ENCODE measurements around the gene ISG20L2. TPM values are rescaled to one million over a fixed set of nuclear protein-coding genes. Genes with fewer than 3 reads are reported as not detected.
A peak's percentile ranks its signal among the peaks of the same experiment; 100 is the strongest.

Gene ISG20L2
- total RNA-seq, 1 donor from 2014 or later = 12.0 TPM

DNA sequence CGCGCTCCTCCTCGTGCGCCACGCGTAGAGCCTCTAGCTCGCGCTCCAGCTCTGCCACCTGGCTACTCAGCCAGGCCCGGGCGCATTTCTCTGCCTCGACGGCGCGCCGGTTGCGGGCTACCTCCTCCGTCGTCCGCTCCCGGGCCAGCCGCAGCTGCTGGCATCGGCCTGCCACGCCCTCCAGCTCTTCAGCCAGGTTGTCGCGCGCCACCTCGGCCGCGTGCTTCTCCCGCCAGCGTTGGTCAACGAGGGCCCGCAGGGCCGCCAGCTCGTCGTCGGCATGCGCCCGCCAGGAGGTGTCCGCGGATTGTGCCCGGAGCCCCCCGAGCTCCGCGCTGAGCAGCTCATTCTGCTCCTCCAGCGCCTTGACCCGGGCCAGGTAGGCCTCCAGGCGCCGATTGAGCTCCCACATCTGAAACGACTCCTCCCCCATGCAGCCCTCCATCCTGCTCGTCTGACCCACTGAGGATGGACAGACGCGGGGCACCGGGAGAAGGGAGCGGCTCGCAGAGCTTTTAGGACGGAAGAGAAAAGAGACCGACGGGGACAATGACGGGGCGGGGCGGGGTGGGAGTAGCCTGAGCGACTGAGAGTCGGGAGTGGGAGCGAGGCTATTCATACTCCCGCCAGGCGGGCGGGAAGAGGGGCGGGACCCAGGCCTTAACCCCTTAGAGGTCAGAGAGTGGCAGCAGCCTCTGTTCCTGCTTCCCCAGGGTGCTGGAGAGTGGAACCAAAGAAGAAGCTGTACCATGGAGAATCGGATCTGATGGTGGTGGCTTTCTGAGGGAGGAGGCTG, 51.5 kb downstream of the ISG20L2 start, which contains the start of gene NES:
Gene NES (minus strand): TSS at position 588 of the 796 bp plus-strand sequence. CDS start 143 bp downstream, at position 445.
- ATAC-seq (peak; percentile 91), DNase-seq (peak; percentile 87)
- intact Hi-C loops (cut with micrococcal nuclease) = no loop called here

DNA sequence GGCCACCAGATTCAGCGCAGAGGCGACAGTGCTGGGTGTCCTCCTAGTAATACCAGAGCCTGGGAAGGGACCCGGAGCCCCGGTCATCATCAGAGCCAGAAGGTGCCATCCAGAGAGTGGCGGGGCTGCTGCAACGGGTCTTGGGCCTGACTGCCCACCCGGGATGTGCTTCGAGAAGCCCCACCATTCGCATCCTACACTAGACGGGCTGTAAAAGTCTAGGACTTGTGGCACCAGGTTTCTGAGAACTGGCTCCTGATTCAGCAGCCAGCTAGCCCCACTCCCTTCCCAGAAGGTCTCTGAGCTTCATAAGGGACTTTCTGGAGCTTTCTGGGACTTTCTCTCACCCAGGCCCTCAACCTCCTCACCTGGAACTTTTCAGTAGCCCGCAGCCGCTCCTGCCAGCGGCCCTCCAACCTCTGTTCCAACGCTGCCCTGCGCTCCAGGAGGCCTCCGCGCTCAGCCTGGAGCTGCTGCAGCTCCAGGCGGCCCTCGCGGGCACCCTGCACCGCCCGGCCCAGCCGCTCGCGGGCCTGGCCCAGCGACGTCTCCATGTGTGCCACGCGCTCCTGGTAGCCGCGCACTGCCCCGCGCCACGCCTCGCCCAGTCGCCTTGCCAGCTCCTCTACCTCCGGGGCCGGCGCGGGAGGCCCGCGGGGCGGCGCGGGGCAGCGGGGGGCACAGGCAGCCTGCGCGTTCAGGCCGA, 52.3 kb downstream of the ISG20L2 start:
- ATAC-seq (peak; percentile 25), DNase-seq (peak; percentile 45)
- intact Hi-C loops (cut with micrococcal nuclease) = no loop called here

DNA sequence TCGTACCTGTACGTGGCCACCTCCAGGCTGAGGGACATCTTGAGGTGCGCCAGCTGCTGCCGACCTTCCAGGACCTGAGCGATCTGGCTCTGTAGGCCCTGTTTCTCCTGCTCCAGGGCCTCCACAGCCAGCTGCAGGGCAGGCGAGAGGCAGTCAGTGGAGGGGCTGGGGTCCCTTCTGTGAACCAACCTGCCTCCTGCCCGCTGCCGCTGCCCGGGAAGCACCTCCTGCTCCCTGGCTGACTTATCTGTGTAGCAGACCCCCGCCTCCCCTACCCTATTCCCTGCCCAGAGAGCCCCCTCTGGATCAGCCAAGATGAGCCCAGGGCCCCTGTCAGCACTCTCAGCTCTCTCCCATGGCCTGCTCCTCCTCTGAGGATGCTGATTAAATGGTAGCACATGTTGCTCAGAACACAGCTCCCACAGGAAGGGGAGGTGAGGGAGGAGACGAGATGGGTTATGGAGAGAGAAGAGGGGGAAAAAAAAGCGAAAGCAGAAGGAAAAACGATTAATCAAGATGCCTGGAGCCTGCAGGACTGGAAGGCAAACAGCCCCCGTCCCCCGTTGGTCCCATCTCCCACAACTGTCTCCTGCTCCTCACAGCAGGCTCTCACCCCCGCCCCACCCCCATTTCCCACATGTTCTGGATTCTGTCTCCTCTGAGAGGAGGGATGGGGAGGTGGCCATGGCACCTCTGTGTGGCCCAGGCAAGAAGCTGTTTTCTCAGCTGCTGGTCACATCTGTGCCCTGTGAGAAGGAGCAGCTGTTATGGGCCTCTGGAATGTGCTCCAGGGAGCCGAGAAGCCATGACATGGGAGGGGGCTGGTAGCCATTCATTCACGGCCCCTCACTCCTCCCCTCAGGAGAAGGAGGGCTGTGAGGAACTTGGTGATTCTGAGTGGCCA, 53.1 kb downstream of the ISG20L2 start:
- intact Hi-C loops (cut with micrococcal nuclease) = no loop called here
- peak; percentile 21 for ATAC-seq
- peak; percentile 59 for DNase-seq

DNA sequence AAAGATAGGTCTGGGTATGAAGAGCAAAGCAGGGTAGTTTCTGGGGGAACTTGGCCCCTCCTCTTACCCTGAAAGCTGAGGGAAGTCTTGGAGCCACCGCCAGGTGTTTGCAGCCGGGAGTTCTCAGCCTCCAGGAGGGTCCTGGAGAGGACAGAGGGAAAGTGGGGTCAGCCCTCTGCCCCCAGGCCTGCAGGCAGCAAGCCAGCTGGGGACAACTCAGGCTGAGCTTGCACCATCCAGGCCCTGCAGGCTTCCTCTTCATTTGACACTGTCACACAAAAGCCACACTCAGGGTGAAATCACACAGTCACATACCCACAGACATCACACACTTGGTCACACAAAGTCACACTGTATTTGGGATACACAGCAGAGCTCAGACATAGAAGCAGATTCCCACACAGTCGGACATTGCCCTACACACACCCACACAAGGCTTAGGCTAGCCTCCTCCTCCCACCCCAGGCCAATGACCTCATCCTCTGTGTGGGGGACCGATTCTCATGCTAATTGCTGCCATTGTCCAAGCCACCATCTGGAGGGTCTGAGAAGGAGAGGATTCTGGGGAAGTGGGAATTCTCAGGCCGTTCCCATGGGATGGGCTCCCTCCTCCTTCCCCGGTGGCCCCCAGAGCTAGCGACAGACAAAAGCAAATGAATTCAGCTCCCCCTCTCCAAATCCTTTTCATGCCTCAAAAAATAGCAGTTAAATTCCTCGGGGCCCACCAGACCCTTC, 55.0 kb downstream of the ISG20L2 start:
- DNase-seq (no peak), ATAC-seq (no peak)
- intact Hi-C loops (cut with micrococcal nuclease) = no loop called here

Other genes starting within 250 kb of the ISG20L2 start
- 116 TPM for gene MEF2D, start 228.0 kb downstream of the ISG20L2 start, total RNA-seq
- 0.42 TPM for gene IQGAP3, start 156.2 kb downstream of the ISG20L2 start, total RNA-seq
- gene TTC24, start 149.0 kb downstream of the ISG20L2 start, total RNA-seq = not detected
- 123 TPM for gene NAXE, start 137.0 kb downstream of the ISG20L2 start, total RNA-seq
- 14.1 TPM for gene GPATCH4, start 127.3 kb downstream of the ISG20L2 start, total RNA-seq
- gene HAPLN2, start 109.4 kb downstream of the ISG20L2 start, total RNA-seq = 1.5 TPM
- gene BCAN, start 86.6 kb downstream of the ISG20L2 start, total RNA-seq = 0.52 TPM
- 94.7 TPM for gene NES, start 51.4 kb downstream of the ISG20L2 start, total RNA-seq
- gene CRABP2, start 23.2 kb downstream of the ISG20L2 start, total RNA-seq = 0.74 TPM
- gene METTL25B, start 297 bp downstream of the ISG20L2 start, total RNA-seq = 14.7 TPM
- gene MRPL24, start 12.3 kb upstream of the ISG20L2 start, total RNA-seq = 96.1 TPM
- 185 TPM for gene HDGF, start 22.9 kb upstream of the ISG20L2 start, total RNA-seq
- gene PRCC, start 38.8 kb upstream of the ISG20L2 start, total RNA-seq = 41.3 TPM
- 1.0 TPM for gene SH2D2A, start 88.1 kb upstream of the ISG20L2 start, total RNA-seq
- 0.72 TPM for gene INSRR, start 130.4 kb upstream of the ISG20L2 start, total RNA-seq
- 0.69 TPM for gene NTRK1, start 132.1 kb upstream of the ISG20L2 start, total RNA-seq
- gene PEAR1, start 165.0 kb upstream of the ISG20L2 start, total RNA-seq = 8.2 TPM
- 0.17 TPM for gene LRRC71, start 191.9 kb upstream of the ISG20L2 start, total RNA-seq

Data from left ventricle myocardium superior (tissue), 1 donor.